ENCODE data around the gene CD99L2.

DNA sequence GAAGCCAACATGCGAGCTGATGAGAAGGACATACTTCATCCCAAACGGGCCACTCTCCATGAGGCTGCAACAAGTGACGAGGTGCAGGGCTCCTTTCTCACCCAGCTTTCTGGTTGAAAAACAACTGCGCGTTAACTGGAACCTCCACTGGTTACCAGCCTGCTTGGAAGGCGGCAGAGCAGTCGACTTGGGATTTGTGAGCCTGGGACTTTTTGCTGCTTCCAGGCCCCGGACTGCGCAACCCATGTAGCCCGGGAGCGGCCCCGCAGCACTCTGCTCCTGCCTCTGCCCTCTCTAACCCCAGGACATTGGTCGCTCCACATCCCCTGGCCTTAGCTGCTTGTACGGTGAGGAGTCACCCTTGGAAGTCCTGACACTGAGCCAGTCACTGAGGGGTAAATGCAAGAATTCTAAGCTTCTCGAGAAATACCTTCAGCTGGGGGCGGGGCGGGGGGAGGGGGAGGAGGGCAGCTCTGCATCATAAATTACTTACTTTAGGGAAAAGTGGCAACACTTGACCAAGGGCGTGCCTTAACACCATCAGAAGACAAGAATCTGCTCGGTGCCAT lies 132.6 kb downstream of the CD99L2 start:
- no peak for TF ChIP-seq EZH2phosphoT487 (IDR thresholded peaks at IDR 0.05; ENCODE audit: borderline replicate concordance, low read length)
- TF ChIP-seq, protein P1, sequence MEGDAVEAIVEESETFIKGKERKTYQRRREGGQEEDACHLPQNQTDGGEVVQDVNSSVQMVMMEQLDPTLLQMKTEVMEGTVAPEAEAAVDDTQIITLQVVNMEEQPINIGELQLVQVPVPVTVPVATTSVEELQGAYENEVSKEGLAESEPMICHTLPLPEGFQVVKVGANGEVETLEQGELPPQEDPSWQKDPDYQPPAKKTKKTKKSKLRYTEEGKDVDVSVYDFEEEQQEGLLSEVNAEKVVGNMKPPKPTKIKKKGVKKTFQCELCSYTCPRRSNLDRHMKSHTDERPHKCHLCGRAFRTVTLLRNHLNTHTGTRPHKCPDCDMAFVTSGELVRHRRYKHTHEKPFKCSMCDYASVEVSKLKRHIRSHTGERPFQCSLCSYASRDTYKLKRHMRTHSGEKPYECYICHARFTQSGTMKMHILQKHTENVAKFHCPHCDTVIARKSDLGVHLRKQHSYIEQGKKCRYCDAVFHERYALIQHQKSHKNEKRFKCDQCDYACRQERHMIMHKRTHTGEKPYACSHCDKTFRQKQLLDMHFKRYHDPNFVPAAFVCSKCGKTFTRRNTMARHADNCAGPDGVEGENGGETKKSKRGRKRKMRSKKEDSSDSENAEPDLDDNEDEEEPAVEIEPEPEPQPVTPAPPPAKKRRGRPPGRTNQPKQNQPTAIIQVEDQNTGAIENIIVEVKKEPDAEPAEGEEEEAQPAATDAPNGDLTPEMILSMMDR (IDR thresholded peaks at IDR 0.05; ENCODE audit: low read depth, low read length, poor library complexity, severe bottlenecking), result no peak
